ENCODE results near the gene SAPCD1.

Gene SAPCD1

DNA sequence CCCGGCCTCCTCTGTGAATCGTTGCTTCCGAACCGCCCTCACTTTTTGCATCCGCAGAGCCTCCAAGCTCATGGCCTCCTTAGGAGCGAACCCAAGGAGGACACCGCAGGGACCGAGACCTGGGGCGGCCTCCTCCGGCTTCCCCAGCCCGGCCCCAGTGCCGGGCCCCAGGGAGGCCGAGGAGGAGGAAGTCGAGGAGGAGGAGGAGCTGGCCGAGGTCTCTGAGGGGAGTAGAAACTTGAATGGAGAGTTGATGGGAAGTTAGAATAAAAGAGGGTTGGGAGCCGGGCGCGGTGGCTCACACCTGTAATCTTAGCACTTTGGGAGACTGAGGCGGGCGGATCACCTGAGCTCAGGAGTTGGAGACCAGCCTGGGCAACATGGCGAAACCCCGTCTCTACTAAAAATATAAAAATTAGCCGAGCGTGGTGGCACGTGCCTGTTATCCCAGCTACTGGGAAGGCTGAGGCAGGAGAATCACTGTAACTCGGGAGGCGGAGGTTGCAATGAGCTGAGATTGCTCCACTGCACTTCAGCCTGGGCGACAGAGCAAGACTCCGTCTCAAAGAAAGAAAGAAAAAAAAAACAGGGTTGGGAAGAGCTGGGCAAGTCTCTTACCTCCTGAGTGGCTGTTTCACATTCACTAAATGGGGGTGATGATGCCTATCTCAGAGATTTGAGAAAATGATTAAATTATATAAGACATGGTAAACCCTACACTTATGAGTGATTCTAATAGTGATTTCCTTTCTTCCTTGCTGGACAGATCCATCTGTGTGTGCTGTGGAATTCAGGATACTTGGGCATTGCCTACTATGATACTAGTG is 21.8 kb upstream of the SAPCD1 start:
- DNase-seq = no peak

DNA sequence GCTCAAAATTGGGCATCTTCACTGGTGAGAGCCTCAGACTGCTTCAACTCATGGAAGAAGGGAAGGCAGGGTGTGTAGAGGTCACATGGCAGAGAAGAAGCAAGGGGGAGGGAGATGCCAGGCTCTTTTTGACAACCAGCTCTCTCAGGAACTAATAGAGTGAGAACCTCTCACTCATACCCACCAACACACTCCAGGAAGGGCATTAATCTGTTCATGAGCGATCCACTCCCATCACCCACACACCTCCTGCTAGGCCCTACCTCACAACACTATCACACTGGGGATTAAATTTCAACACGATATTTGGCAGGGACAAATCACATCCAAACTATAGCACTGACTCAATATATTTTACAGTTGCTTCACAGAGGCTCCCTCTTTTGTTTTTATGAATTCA is 20.6 kb upstream of the SAPCD1 start:
- H3K27ac ChIP-seq = no peak overlapping the region
- peaks cover 4% of the 10 kb centered on the region for H3K9me3 ChIP-seq (ENCODE audit: severe bottlenecking)
- no peaks in the 10 kb centered on the region for H3K36me3 ChIP-seq
- H3K27me3 ChIP-seq (ENCODE audit: insufficient read depth, low read depth, severe bottlenecking) = no peaks in the 10 kb centered on the region
- DNase-seq = no peak
- H3K4me3 ChIP-seq (ENCODE audit: low read depth, low read length) = no peak overlapping the region
- TF ChIP-seq, protein P1, sequence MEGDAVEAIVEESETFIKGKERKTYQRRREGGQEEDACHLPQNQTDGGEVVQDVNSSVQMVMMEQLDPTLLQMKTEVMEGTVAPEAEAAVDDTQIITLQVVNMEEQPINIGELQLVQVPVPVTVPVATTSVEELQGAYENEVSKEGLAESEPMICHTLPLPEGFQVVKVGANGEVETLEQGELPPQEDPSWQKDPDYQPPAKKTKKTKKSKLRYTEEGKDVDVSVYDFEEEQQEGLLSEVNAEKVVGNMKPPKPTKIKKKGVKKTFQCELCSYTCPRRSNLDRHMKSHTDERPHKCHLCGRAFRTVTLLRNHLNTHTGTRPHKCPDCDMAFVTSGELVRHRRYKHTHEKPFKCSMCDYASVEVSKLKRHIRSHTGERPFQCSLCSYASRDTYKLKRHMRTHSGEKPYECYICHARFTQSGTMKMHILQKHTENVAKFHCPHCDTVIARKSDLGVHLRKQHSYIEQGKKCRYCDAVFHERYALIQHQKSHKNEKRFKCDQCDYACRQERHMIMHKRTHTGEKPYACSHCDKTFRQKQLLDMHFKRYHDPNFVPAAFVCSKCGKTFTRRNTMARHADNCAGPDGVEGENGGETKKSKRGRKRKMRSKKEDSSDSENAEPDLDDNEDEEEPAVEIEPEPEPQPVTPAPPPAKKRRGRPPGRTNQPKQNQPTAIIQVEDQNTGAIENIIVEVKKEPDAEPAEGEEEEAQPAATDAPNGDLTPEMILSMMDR (IDR thresholded peaks at IDR 0.05; ENCODE audit: low read depth, low read length) = no peak

More for the DNA sequence above, 21.8 kb upstream of the SAPCD1 start:
- Histone ChIP-seq H3K9me3 (ENCODE audit: severe bottlenecking) (peaks cover 4% of the 10 kb centered on the region), H3K27me3 (ENCODE audit: insufficient read depth, low read depth, severe bottlenecking) (no peaks in the 10 kb centered on the region), H3K36me3 (no peaks in the 10 kb centered on the region), H3K4me3 (ENCODE audit: low read depth, low read length) (no peak overlapping the region), H3K27ac (no peak overlapping the region)
- TF ChIP-seq, protein P1 (IDR thresholded peaks at IDR 0.05; ENCODE audit: low read depth, low read length) = no peak

DNA sequence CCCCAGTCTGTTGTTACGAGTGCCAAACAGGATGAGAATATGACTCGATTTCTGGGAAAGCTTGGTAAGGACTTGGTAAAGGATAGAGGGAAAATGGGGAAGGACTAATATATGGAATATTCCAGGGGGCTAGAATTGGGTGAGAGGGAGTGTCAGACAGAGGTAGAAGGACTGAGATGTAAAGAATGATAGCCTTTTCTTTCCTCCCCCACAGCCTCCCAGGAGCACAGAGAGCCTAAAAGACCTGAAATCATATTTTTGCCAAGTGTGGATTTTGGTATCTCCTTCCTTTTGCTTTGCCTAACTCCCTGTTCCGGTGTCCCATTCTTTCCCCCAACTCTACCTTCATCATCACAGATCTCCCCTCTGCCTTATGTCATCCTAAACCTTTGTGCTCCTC is 19.6 kb upstream of the SAPCD1 start:
- Histone ChIP-seq H3K27me3 (ENCODE audit: insufficient read depth, low read depth, severe bottlenecking) (no peaks in the 10 kb centered on the region), H3K36me3 (no peaks in the 10 kb centered on the region), H3K4me3 (ENCODE audit: low read depth, low read length) (no peak overlapping the region), H3K27ac (no peak overlapping the region), H3K9me3 (ENCODE audit: severe bottlenecking) (peaks cover 4% of the 10 kb centered on the region)
- TF ChIP-seq, protein P1 (IDR thresholded peaks at IDR 0.05; ENCODE audit: low read depth, low read length) = no peak
- no peak for DNase-seq

DNA sequence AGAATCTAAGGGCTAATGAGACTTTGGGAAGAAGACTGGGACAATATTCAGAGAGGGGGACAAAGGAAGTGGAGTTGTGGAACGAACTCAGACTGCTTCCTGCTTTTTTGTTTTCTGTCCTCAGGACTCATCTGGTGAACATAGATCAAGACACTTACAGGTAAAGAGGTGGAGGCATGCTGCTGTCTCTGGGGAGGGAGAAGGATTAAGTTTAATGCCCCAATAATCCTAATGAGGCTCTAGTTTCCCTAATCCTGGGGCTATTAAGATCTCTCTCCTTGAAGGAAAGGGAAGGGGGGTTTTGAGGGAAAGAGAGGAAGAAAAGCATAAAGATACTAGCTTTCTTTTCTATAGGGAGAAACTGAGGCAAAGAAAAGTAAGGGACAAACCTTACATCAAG is 18.0 kb upstream of the SAPCD1 start:
- H3K9me3 ChIP-seq (ENCODE audit: severe bottlenecking) = peaks cover 4% of the 10 kb centered on the region
- peak; percentile 72 for DNase-seq
- TF ChIP-seq, protein P1 (IDR thresholded peaks at IDR 0.05; ENCODE audit: low read depth, low read length) = no peak
- H3K36me3 ChIP-seq = no peaks in the 10 kb centered on the region
- H3K27me3 ChIP-seq (ENCODE audit: insufficient read depth, low read depth, severe bottlenecking) = no peaks in the 10 kb centered on the region
- peak overlapping the region; percentile 58 for H3K27ac ChIP-seq
- peak overlapping the region; percentile 17 for H3K4me3 ChIP-seq (ENCODE audit: low read depth, low read length)

DNA sequence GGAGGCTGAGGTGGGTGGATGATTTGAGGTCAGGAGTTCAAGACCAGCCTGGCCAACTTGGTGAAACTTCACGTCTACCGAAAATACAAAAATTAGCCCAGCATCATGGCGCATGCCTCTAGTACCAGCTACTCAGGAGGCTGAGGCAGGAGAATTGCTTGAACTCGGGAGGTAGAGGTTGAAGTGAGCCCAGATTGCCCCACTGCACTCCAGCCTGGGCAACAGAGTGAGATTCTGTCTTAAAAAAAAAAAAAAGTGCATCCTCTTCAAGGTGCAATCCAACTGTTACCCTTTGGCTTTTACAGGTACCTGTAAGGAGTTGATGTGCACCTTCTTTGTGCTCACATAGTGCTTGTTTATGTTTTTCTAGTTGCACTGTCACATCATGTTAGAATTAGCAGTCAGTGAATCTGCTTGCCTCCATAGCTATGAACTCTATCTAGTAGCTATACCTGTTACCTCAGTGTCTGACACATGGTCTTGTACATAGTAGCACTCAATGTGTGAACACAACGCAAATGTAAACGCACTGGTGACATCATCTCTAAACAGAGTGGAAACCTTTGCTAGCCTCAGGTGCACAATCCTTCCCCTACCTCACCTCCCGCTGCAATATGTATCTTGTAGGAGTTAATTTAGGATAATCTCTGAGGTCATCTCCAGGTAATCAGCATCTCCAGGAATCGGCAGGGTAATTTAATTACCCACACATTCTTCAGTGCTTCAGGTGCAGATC is 13.0 kb upstream of the SAPCD1 start:
- TF ChIP-seq, protein P1 (IDR thresholded peaks at IDR 0.05; ENCODE audit: low read depth, low read length) = no peak
- Histone ChIP-seq H3K36me3 (no peaks in the 10 kb centered on the region), H3K4me3 (ENCODE audit: low read depth, low read length) (no peak overlapping the region), H3K27me3 (ENCODE audit: insufficient read depth, low read depth, severe bottlenecking) (no peaks in the 10 kb centered on the region), H3K9me3 (ENCODE audit: severe bottlenecking) (no peaks in the 10 kb centered on the region), H3K27ac (no peak overlapping the region)
- DNase-seq = no peak

Data from WERI-Rb-1 (cell line).